Measurements from ENCODE around the gene DENND1A.

The DENND1A gene

GRCh38 chr9:123551734-123552133, 378.2 kb downstream of the DENND1A start:
- Histone ChIP-seq H3K79me2 (ENCODE audit: insufficient read depth, low read length) (no peaks in the 10 kb centered on the region), H3K9me3 (ENCODE audit: insufficient read depth, low read depth, low read length) (no peaks in the 10 kb centered on the region), H4K20me1 (ENCODE audit: insufficient read depth, low read length, poor library complexity, severe bottlenecking) (no peaks in the 10 kb centered on the region), H3K9me2 (replicated peaks; ENCODE audit: low read depth, low read length) (no peaks in the 10 kb centered on the region), H3K36me3 (ENCODE audit: insufficient read depth, low read length) (no peaks in the 10 kb centered on the region), H3F3A (ENCODE audit: low read depth) (no peaks in the 10 kb centered on the region), H3K27me3 (ENCODE audit: insufficient read depth, low read length, poor library complexity, severe bottlenecking) (no peaks in the 10 kb centered on the region), H2AFZ (ENCODE audit: low read length) (no peak overlapping the region), H3K4me1 (ENCODE audit: insufficient read depth, low read length, poor library complexity, severe bottlenecking) (peaks cover 6% of the 10 kb centered on the region), H3K4me2 (ENCODE audit: low read depth, low read length, poor library complexity, severe bottlenecking) (no peak overlapping the region), H3K9ac (ENCODE audit: low read depth, low read length, poor library complexity, severe bottlenecking) (no peak overlapping the region), H3K4me3 (ENCODE audit: low read length, poor library complexity, severe bottlenecking) (no peak overlapping the region)
- no peak for TF ChIP-seq EZH2phosphoT487 (IDR thresholded peaks at IDR 0.05; ENCODE audit: borderline replicate concordance)
- TF ChIP-seq, protein P1, sequence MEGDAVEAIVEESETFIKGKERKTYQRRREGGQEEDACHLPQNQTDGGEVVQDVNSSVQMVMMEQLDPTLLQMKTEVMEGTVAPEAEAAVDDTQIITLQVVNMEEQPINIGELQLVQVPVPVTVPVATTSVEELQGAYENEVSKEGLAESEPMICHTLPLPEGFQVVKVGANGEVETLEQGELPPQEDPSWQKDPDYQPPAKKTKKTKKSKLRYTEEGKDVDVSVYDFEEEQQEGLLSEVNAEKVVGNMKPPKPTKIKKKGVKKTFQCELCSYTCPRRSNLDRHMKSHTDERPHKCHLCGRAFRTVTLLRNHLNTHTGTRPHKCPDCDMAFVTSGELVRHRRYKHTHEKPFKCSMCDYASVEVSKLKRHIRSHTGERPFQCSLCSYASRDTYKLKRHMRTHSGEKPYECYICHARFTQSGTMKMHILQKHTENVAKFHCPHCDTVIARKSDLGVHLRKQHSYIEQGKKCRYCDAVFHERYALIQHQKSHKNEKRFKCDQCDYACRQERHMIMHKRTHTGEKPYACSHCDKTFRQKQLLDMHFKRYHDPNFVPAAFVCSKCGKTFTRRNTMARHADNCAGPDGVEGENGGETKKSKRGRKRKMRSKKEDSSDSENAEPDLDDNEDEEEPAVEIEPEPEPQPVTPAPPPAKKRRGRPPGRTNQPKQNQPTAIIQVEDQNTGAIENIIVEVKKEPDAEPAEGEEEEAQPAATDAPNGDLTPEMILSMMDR (conservative IDR thresholded peaks at IDR 0.05; ENCODE audit: low read length): no peak

- Histone ChIP-seq H2AFZ (ENCODE audit: low read length) (no peak overlapping the region), H3K79me2 (ENCODE audit: insufficient read depth, low read length) (no peaks in the 10 kb centered on the region), H3F3A (ENCODE audit: low read depth) (no peaks in the 10 kb centered on the region), H3K4me2 (ENCODE audit: low read depth, low read length, poor library complexity, severe bottlenecking) (no peak overlapping the region), H3K36me3 (ENCODE audit: insufficient read depth, low read length) (no peaks in the 10 kb centered on the region), H3K4me1 (ENCODE audit: insufficient read depth, low read length, poor library complexity, severe bottlenecking) (no peaks in the 10 kb centered on the region), H3K9me2 (replicated peaks; ENCODE audit: low read depth, low read length) (no peaks in the 10 kb centered on the region), H3K9ac (ENCODE audit: low read depth, low read length, poor library complexity, severe bottlenecking) (no peak overlapping the region), H3K27me3 (ENCODE audit: insufficient read depth, low read length, poor library complexity, severe bottlenecking) (no peaks in the 10 kb centered on the region), H3K9me3 (ENCODE audit: insufficient read depth, low read depth, low read length) (no peaks in the 10 kb centered on the region), H3K4me3 (ENCODE audit: low read length, poor library complexity, severe bottlenecking) (no peak overlapping the region), H4K20me1 (ENCODE audit: insufficient read depth, low read length, poor library complexity, severe bottlenecking) (no peaks in the 10 kb centered on the region)
- TF ChIP-seq, protein P1 (conservative IDR thresholded peaks at IDR 0.05; ENCODE audit: low read length): no peak
- TF ChIP-seq EZH2phosphoT487 (IDR thresholded peaks at IDR 0.05; ENCODE audit: borderline replicate concordance): no peak
These were observed 379.1 kb downstream of the DENND1A start for GRCh38 chr9:123550797-123551196.

DNA sequence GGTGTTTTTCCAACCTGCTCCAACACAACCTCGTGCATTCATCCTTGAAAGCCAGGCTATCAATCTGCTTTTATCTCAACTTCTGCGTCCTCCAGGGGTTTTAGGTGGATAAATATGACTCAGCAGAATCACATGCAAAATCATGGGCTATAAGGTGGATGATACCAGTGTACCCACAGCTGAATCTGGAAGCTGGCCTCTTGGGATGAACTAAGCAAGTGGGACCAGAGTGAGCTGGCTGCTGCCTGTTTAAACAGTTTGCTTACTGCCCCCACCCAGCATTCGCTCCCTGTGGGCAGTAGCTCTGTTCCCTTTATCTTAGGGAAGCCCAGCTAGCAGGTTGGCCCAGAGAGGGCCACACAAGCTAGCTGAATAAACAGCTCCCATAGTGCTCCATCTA, 379.9 kb downstream of the DENND1A start:
- Histone ChIP-seq H3K79me2 (ENCODE audit: insufficient read depth, low read length) (no peaks in the 10 kb centered on the region), H3K4me2 (ENCODE audit: low read depth, low read length, poor library complexity, severe bottlenecking) (no peak overlapping the region), H3K9ac (ENCODE audit: low read depth, low read length, poor library complexity, severe bottlenecking) (no peak overlapping the region), H3K4me3 (ENCODE audit: low read length, poor library complexity, severe bottlenecking) (no peak overlapping the region), H3K4me1 (ENCODE audit: insufficient read depth, low read length, poor library complexity, severe bottlenecking) (no peaks in the 10 kb centered on the region), H3K9me3 (ENCODE audit: insufficient read depth, low read depth, low read length) (no peaks in the 10 kb centered on the region), H3K27me3 (ENCODE audit: insufficient read depth, low read length, poor library complexity, severe bottlenecking) (no peaks in the 10 kb centered on the region), H2AFZ (ENCODE audit: low read length) (no peak overlapping the region), H3K36me3 (ENCODE audit: insufficient read depth, low read length) (no peaks in the 10 kb centered on the region), H3K9me2 (replicated peaks; ENCODE audit: low read depth, low read length) (no peaks in the 10 kb centered on the region), H4K20me1 (ENCODE audit: insufficient read depth, low read length, poor library complexity, severe bottlenecking) (no peaks in the 10 kb centered on the region), H3F3A (ENCODE audit: low read depth) (no peaks in the 10 kb centered on the region)
- TF ChIP-seq, protein P1 (conservative IDR thresholded peaks at IDR 0.05; ENCODE audit: low read length): no peak
- TF ChIP-seq EZH2phosphoT487 (IDR thresholded peaks at IDR 0.05; ENCODE audit: borderline replicate concordance): no peak
